HEK293 (cell line): ENCODE measurements around the gene CST7.

Experiments
- CTCF ChIA-PET: fragments of 350-600 bp; formaldehyde crosslinking; extraction: SDS; loops from one replicate; lab custom pipeline; 2021; ENCODE audit warnings: antibody characterized with exemption; lab: Yijun Ruan, JAX
- POLR2A ChIA-PET: fragments of 300-600 bp; formaldehyde crosslinking; extraction: SDS; loops from one replicate; lab custom pipeline; 2020; ENCODE audit warnings: antibody characterized with exemption, inconsistent platforms; lab: Yijun Ruan, JAX
- H3K27ac ChIP-seq: fragments of 200-500 bp; sonication (Bioruptor generic); 2 replicates; pipeline ENCODE4 v1.5.1; 2014; ENCODE audit warnings: low read depth, low read length, control low read depth, inconsistent platforms; ENCODE audit errors: extremely low read depth
- H3K36me3 ChIP-seq, 2 experiments: fragments of 200-500 bp in 1 of 2; sonication (Bioruptor generic) in 1 of 2; 1 replicate in 1 of 2; 2 replicates in 1 of 2; pipeline ENCODE4 v1.5.1; 2014 to 2017; ENCODE audit warnings: inconsistent platforms in 2 of 2, low read length in 2 of 2; ENCODE audit not compliant: control insufficient read depth in 2 of 2, insufficient read depth in 1 of 2
- H3K4me1 ChIP-seq: fragments of 200-500 bp; sonication (Bioruptor generic); 2 replicates; pipeline ENCODE4 v1.5.1; 2014; ENCODE audit warnings: mild to moderate bottlenecking, low read length, inconsistent platforms; ENCODE audit not compliant: control insufficient read depth, insufficient read depth
- H3K4me3 ChIP-seq: 2 replicates; pipeline ENCODE4 v1.5.1; 2011; ENCODE audit warnings: low read depth, mild to moderate bottlenecking, control low read depth, low read length, moderate library complexity
- H3K9me3 ChIP-seq: fragments of 200-500 bp; sonication (Bioruptor generic); 2 replicates; pipeline ENCODE4 v1.5.1; 2014; ENCODE audit warnings: low read depth, low read length, inconsistent platforms; ENCODE audit not compliant: control insufficient read depth, insufficient read depth
- BCL11A ChIP-seq: fragments of 450-650 bp; formaldehyde crosslinking; IDR thresholded peaks from 2 replicates; pipeline ENCODE4 v1.5.1; 2016; ENCODE audit warnings: low read depth, missing biosample characterization, missing genetic modification characterization
- EGR2 ChIP-seq: fragments of 450-650 bp; formaldehyde crosslinking; IDR thresholded peaks from 2 replicates; pipeline ENCODE4 v1.5.1; 2016; ENCODE audit warnings: low read depth, missing biosample characterization, missing genetic modification characterization
- GLI4 ChIP-seq: fragments of 450-650 bp; formaldehyde crosslinking; IDR thresholded peaks from 2 replicates; pipeline ENCODE4 v1.5.1; 2016; ENCODE audit warnings: missing biosample characterization, missing genetic modification characterization
- KLF9 ChIP-seq: fragments of 450-650 bp; formaldehyde crosslinking; IDR thresholded peaks from 2 replicates; pipeline ENCODE4 v1.5.1; 2016; ENCODE audit warnings: missing biosample characterization, missing genetic modification characterization, low read depth
- TCF7L2 ChIP-seq: IDR thresholded peaks from 2 replicates; pipeline ENCODE4 v1.6.1; 2011; ENCODE audit warnings: low read depth, mild to moderate bottlenecking, inconsistent platforms, low read length, moderate library complexity, borderline replicate concordance
- ZBTB11 ChIP-seq: fragments of 450-650 bp; formaldehyde crosslinking; conservative IDR thresholded peaks from 2 replicates; pipeline ENCODE4 v1.5.1; 2016; ENCODE audit warnings: low read depth, missing biosample characterization, missing genetic modification characterization
- ZBTB6 ChIP-seq: fragments of 450-650 bp; formaldehyde crosslinking; IDR thresholded peaks from 2 replicates; pipeline ENCODE4 v1.5.1; 2017; ENCODE audit warnings: missing biosample characterization, missing genetic modification characterization
- ZFP3 ChIP-seq: fragments of 450-650 bp; formaldehyde crosslinking; IDR thresholded peaks from 2 replicates; pipeline ENCODE4 v1.5.1; 2016; ENCODE audit warnings: low read depth, missing biosample characterization, missing genetic modification characterization
- ZFP69B ChIP-seq: fragments of 450-650 bp; formaldehyde crosslinking; IDR thresholded peaks from 2 replicates; pipeline ENCODE4 v1.5.1; 2016; ENCODE audit warnings: missing biosample characterization, missing genetic modification characterization
- ZNF121 ChIP-seq: fragments of 450-650 bp; formaldehyde crosslinking; IDR thresholded peaks from 2 replicates; pipeline ENCODE4 v1.5.1; 2016; ENCODE audit warnings: missing biosample characterization, missing genetic modification characterization
- ZNF16 ChIP-seq: fragments of 450-650 bp; formaldehyde crosslinking; IDR thresholded peaks from 2 replicates; pipeline ENCODE4 v1.5.1; 2016; ENCODE audit warnings: low read depth, missing biosample characterization, missing genetic modification characterization
- ZNF18 ChIP-seq: fragments of 450-650 bp; formaldehyde crosslinking; IDR thresholded peaks from 2 replicates; pipeline ENCODE4 v1.5.1; 2016; ENCODE audit warnings: missing biosample characterization, missing genetic modification characterization
- ZNF214 ChIP-seq: fragments of 450-650 bp; formaldehyde crosslinking; IDR thresholded peaks from 2 replicates; pipeline ENCODE4 v1.5.1; 2017; ENCODE audit warnings: missing biosample characterization, mild to moderate bottlenecking, missing genetic modification characterization, borderline replicate concordance
- ZNF404 ChIP-seq: fragments of 450-650 bp; formaldehyde crosslinking; IDR thresholded peaks from 2 replicates; pipeline ENCODE4 v1.5.1; 2017; ENCODE audit warnings: missing biosample characterization, missing genetic modification characterization
- ZNF423 ChIP-seq: fragments of 450-650 bp; formaldehyde crosslinking; IDR thresholded peaks from 2 replicates; pipeline ENCODE4 v1.5.1; 2016; ENCODE audit warnings: missing biosample characterization, missing genetic modification characterization
- ZNF514 ChIP-seq: fragments of 450-650 bp; formaldehyde crosslinking; IDR thresholded peaks from 2 replicates; pipeline ENCODE4 v1.5.1; 2016; ENCODE audit warnings: missing biosample characterization, missing genetic modification characterization
- ZNF548 ChIP-seq: fragments of 450-650 bp; formaldehyde crosslinking; IDR thresholded peaks from 2 replicates; pipeline ENCODE4 v1.5.1; 2016; ENCODE audit warnings: missing biosample characterization, missing genetic modification characterization
- ZNF654 ChIP-seq: fragments of 450-650 bp; formaldehyde crosslinking; IDR thresholded peaks from 2 replicates; pipeline ENCODE4 v1.5.1; 2016; ENCODE audit warnings: low read depth, missing biosample characterization, missing genetic modification characterization
- ZNF692 ChIP-seq: fragments of 450-650 bp; formaldehyde crosslinking; IDR thresholded peaks from 2 replicates; pipeline ENCODE4 v1.5.1; 2016; ENCODE audit warnings: missing biosample characterization, missing genetic modification characterization
- ZNF791 ChIP-seq: fragments of 450-650 bp; formaldehyde crosslinking; IDR thresholded peaks from 2 replicates; pipeline ENCODE4 v1.5.1; 2016; ENCODE audit warnings: missing biosample characterization, missing genetic modification characterization
- ZSCAN18 ChIP-seq: fragments of 450-650 bp; formaldehyde crosslinking; IDR thresholded peaks from 2 replicates; pipeline ENCODE4 v1.5.1; 2016; ENCODE audit warnings: missing biosample characterization, missing genetic modification characterization
- ZSCAN4 ChIP-seq: fragments of 450-650 bp; formaldehyde crosslinking; IDR thresholded peaks from 2 replicates; pipeline ENCODE4 v1.5.1; 2017; ENCODE audit warnings: missing biosample characterization, missing genetic modification characterization
- ZXDB ChIP-seq: fragments of 450-650 bp; formaldehyde crosslinking; IDR thresholded peaks from 2 replicates; pipeline ENCODE4 v1.5.1; 2016; ENCODE audit warnings: missing biosample characterization, missing genetic modification characterization

Gene CST7

GRCh38 chr20:24968278-24968800, 19.3 kb downstream of the CST7 start:
- TF ChIP-seq ZNF692 (tag by site-specific recombination) (no peak), ZNF16 (tag by site-specific recombination) (no peak), EGR2 (tag by site-specific recombination) (no peak), ZNF214 (tag by site-specific recombination) (no peak), TCF7L2 (no peak), BCL11A (no peak), ZNF654 (tag by site-specific recombination) (no peak), GLI4 (no peak)
- H3K4me1 ChIP-seq = no peaks in the 10 kb centered on the region
- H3K27ac ChIP-seq = no peak overlapping the region
- no peak overlapping the region for H3K4me3 ChIP-seq
- POLR2A ChIA-PET = no interaction called here
- H3K36me3 ChIP-seq = peaks cover 0 to 91% of the 10 kb centered on the region in 2 experiments; a peak in 2 of 3 replicates
- H3K9me3 ChIP-seq = no peaks in the 10 kb centered on the region
- CTCF ChIA-PET = interaction anchor here (1.0 kb wide), 1 partner anchor 10 kb away, joined by 3 read pairs; no protein-coding TSS in a partner anchor

- H3K4me3 ChIP-seq = no peak overlapping the region
- no peaks in the 10 kb centered on the region for H3K9me3 ChIP-seq
- H3K27ac ChIP-seq = no peak overlapping the region
- no peaks in the 10 kb centered on the region for H3K4me1 ChIP-seq
- peaks cover 0 to 86% of the 10 kb centered on the region in 2 experiments; a peak in 2 of 3 replicates for H3K36me3 ChIP-seq
- ChIA-PET POLR2A (no interaction called here), CTCF (no interaction called here)
- TF ChIP-seq ZNF404 (tag by site-specific recombination) = no peak
- TF ChIP-seq ZSCAN18 (tag by site-specific recombination) = no peak
- no peak for TF ChIP-seq ZNF791 (tag by site-specific recombination)
- no peak for TF ChIP-seq ZNF18 (tag by site-specific recombination)
- TF ChIP-seq ZSCAN4 (tag by site-specific recombination) = no peak
- TF ChIP-seq ZXDB (tag by site-specific recombination) = no peak
- TF ChIP-seq KLF9 (tag by site-specific recombination) = no peak
- no peak for TF ChIP-seq ZBTB6 (tag by site-specific recombination)
- no peak for TF ChIP-seq ZFP69B (tag by site-specific recombination)
- no peak for TF ChIP-seq ZNF514 (tag by site-specific recombination)
- TF ChIP-seq ZBTB11 (tag by site-specific recombination) = no peak
- TF ChIP-seq ZNF548 (tag by site-specific recombination) = no peak
- TF ChIP-seq ZNF423 (tag by site-specific recombination) = no peak
- no peak for TF ChIP-seq ZFP3 (tag by site-specific recombination)
- TF ChIP-seq ZNF121 (tag by site-specific recombination) = no peak
Observed at GRCh38 chr20:24969186-24970029, 20.3 kb downstream of the CST7 start.
